GM18517 (cell line): ENCODE data around the gene MYH15.

Experiments
- ATAC-seq: cut with Tn5 transposase; IDR thresholded peaks from one replicate; pipeline ENCODE4 v1.9.1; 2021; ENCODE audit warnings: mild to moderate bottlenecking, moderate library complexity; ENCODE audit not compliant: unreplicated experiment

The MYH15 gene

GRCh38 chr3:108343491-108343890 lies 166.9 kb downstream of the MYH15 start:
- ATAC-seq: no peak

- peak; percentile 72 for ATAC-seq
Observed at GRCh38 chr3:108342837-108343486, 167.4 kb downstream of the MYH15 start.

- no peak for ATAC-seq
Observed at GRCh38 chr3:108341911-108342310, 168.5 kb downstream of the MYH15 start.

- no peak for ATAC-seq
Observed at GRCh38 chr3:108338901-108339545, 171.4 kb downstream of the MYH15 start.

- no peak for ATAC-seq
Observed at GRCh38 chr3:108334701-108335100, 175.7 kb downstream of the MYH15 start.

GRCh38 chr3:108333961-108334360 lies 176.4 kb downstream of the MYH15 start:
- no peak for ATAC-seq

- no peak for ATAC-seq
Observed at GRCh38 chr3:108331792-108332191, 178.6 kb downstream of the MYH15 start.
